H9 (cell line): ENCODE results near the gene ASTN1. TPM values are rescaled to one million over a fixed set of nuclear protein-coding genes. Genes with fewer than 3 reads are reported as not detected.

Experiments used
- DNase-seq: peaks from one replicate; pipeline ENCODE4 v3.0.0-alpha.2; 2017
- H2AFZ ChIP-seq: one replicate; pipeline ENCODE4 v1.6.1; 2013; ENCODE audit warnings: mild to moderate bottlenecking, low read length, control low read depth, moderate library complexity
- H2AK5ac ChIP-seq: 2 replicates; pipeline ENCODE4 v1.6.1; 2013; ENCODE audit warnings: low read length, control low read depth, mixed read lengths; ENCODE audit not compliant: insufficient read length
- H2BK120ac ChIP-seq: one replicate; pipeline ENCODE4 v1.6.1; 2013; ENCODE audit warnings: low read depth, mild to moderate bottlenecking, low read length, control low read depth, inconsistent platforms; ENCODE audit not compliant: poor library complexity, severe bottlenecking
- H2BK12ac ChIP-seq: 2 replicates; pipeline ENCODE4 v1.6.1; 2013; ENCODE audit warnings: low read length, control low read depth, mixed read lengths, low read depth; ENCODE audit not compliant: insufficient read length
- H2BK15ac ChIP-seq: 2 replicates; pipeline ENCODE4 v1.6.1; 2013; ENCODE audit warnings: low read depth, low read length, control low read depth
- H2BK20ac ChIP-seq: one replicate; pipeline ENCODE4 v1.6.1; 2013; ENCODE audit warnings: low read depth, mild to moderate bottlenecking, low read length, control low read depth, inconsistent platforms; ENCODE audit not compliant: poor library complexity, severe bottlenecking
- H2BK5ac ChIP-seq: 2 replicates; pipeline ENCODE4 v1.6.1; 2013; ENCODE audit warnings: low read length, control low read depth, mixed read lengths; ENCODE audit not compliant: insufficient read length
- H3K14ac ChIP-seq: 2 replicates; pipeline ENCODE4 v1.6.1; 2013; ENCODE audit warnings: low read length, control low read depth; ENCODE audit not compliant: insufficient read depth
- H3K18ac ChIP-seq: 2 replicates; pipeline ENCODE4 v1.6.1; 2013; ENCODE audit warnings: low read depth, mild to moderate bottlenecking, mixed read lengths, low read length, control low read depth; ENCODE audit not compliant: insufficient read length
- H3K23ac ChIP-seq: 2 replicates; pipeline ENCODE4 v1.6.1; 2013; ENCODE audit warnings: low read length, control low read depth, mixed read lengths, low read depth; ENCODE audit not compliant: insufficient read length
- H3K23me2 ChIP-seq: 2 replicates; pipeline ENCODE4 v1.6.1; 2013; ENCODE audit warnings: low read depth, mild to moderate bottlenecking, mixed read lengths, low read length, control low read depth; ENCODE audit not compliant: insufficient read length, poor library complexity, severe bottlenecking
- H3K27ac ChIP-seq: 2 replicates; pipeline ENCODE4 v1.5.1; 2013; ENCODE audit warnings: low read length, control low read depth, mixed read lengths, low read depth; ENCODE audit not compliant: insufficient read length
- H3K27me3 ChIP-seq: 2 replicates; pipeline ENCODE4 v1.6.1; 2013; ENCODE audit warnings: low read length, control low read depth, inconsistent platforms; ENCODE audit not compliant: insufficient read depth
- H3K4ac ChIP-seq: 2 replicates; pipeline ENCODE4 v1.6.1; 2013; ENCODE audit warnings: low read depth, mild to moderate bottlenecking, control low read depth, inconsistent platforms, low read length, moderate library complexity
- H3K4me1 ChIP-seq: 2 replicates; pipeline ENCODE4 v1.6.1; 2013; ENCODE audit warnings: low read length, control low read depth, inconsistent platforms; ENCODE audit not compliant: insufficient read depth
- H3K4me2 ChIP-seq: 2 replicates; pipeline ENCODE4 v1.6.1; 2013; ENCODE audit warnings: low read length, control low read depth, mixed read lengths; ENCODE audit not compliant: insufficient read length, insufficient read depth
- H3K56ac ChIP-seq: 2 replicates; pipeline ENCODE4 v1.6.1; 2013; ENCODE audit warnings: low read depth, mild to moderate bottlenecking, mixed read lengths, low read length, control low read depth; ENCODE audit not compliant: insufficient read length
- H3K79me1 ChIP-seq: 2 replicates; pipeline ENCODE4 v1.6.1; 2013; ENCODE audit warnings: low read depth, mild to moderate bottlenecking, moderate library complexity, low read length, control low read depth, inconsistent platforms; ENCODE audit not compliant: insufficient read depth, poor library complexity, severe bottlenecking
- H3K79me2 ChIP-seq: 2 replicates; pipeline ENCODE4 v1.6.1; 2013; ENCODE audit warnings: low read length, control low read depth, inconsistent platforms; ENCODE audit not compliant: insufficient read depth
- H3K9ac ChIP-seq: 2 replicates; pipeline ENCODE4 v1.6.1; 2013; ENCODE audit warnings: low read length, control low read depth, mixed read lengths; ENCODE audit not compliant: insufficient read length; ENCODE audit errors: extremely low read depth
- H3K9me3 ChIP-seq: one replicate; pipeline ENCODE4 v1.6.1; 2013; ENCODE audit warnings: low read depth, low read length, inconsistent platforms; ENCODE audit not compliant: control insufficient read depth
- H3T11ph ChIP-seq: one replicate; pipeline ENCODE4 v1.6.1; 2013; ENCODE audit warnings: mild to moderate bottlenecking, low read length, control low read depth, inconsistent platforms
- H4K20me1 ChIP-seq: one replicate; pipeline ENCODE4 v1.6.1; 2013; ENCODE audit not compliant: control insufficient read depth, insufficient read length, insufficient read depth
- H4K5ac ChIP-seq: 2 replicates; pipeline ENCODE4 v1.6.1; 2013; ENCODE audit warnings: low read depth, mild to moderate bottlenecking, mixed read lengths, low read length, control low read depth; ENCODE audit not compliant: insufficient read length
- H4K8ac ChIP-seq: replicated peaks from 2 replicates; pipeline ENCODE4 v1.6.1; 2013; ENCODE audit warnings: low read length, control low read depth, mixed read lengths, low read depth; ENCODE audit not compliant: insufficient read length
- H4K91ac ChIP-seq: 2 replicates; pipeline ENCODE4 v1.6.1; 2013; ENCODE audit warnings: low read depth, mild to moderate bottlenecking, moderate library complexity, mixed read lengths, low read length, control low read depth; ENCODE audit not compliant: insufficient read length
- H3K27ac Mint-ChIP-seq, 3 experiments: 2 replicates in 2 of 3; 3 replicates in 1 of 3; pipeline ENCODE4 v1.8.0; 2020 to 2021; ENCODE audit warnings: mixed read lengths in 3 of 3, mild to moderate bottlenecking in 1 of 3, moderate library complexity in 1 of 3
- H3K27me3 Mint-ChIP-seq: 2 replicates; pipeline ENCODE4 v1.8.0; 2021; ENCODE audit warnings: low read depth, mild to moderate bottlenecking, moderate library complexity, mixed read lengths
- H3K36me3 Mint-ChIP-seq, 3 experiments: 2 replicates in 2 of 3; 3 replicates in 1 of 3; pipeline ENCODE4 v1.8.0; 2020 to 2021; ENCODE audit warnings: low read depth in 3 of 3, mixed read lengths in 3 of 3; ENCODE audit not compliant: insufficient read depth in 1 of 3
- H3K4me1 Mint-ChIP-seq, 2 experiments: 2 replicates each; pipeline ENCODE4 v1.8.0; 2020; ENCODE audit warnings: mixed read lengths in 2 of 2
- H3K4me3 Mint-ChIP-seq, 2 experiments: 2 replicates in 1 of 2; 3 replicates in 1 of 2; pipeline ENCODE4 v1.8.0; 2020 to 2021; ENCODE audit warnings: mild to moderate bottlenecking in 2 of 2, mixed read lengths in 2 of 2, moderate library complexity in 1 of 2
- H3K9me3 Mint-ChIP-seq, 2 experiments: 2 replicates in 1 of 2; 3 replicates in 1 of 2; pipeline ENCODE4 v1.8.0; 2020; ENCODE audit warnings: mild to moderate bottlenecking in 2 of 2, mixed read lengths in 2 of 2, moderate library complexity in 1 of 2
- CTCF ChIP-seq: fragments of 200-600 bp; sonication (generic); conservative IDR thresholded peaks from 3 replicates; pipeline ENCODE4 v1.8.0; 2021; ENCODE audit warnings: antibody characterized with exemption, mild to moderate bottlenecking
- WGBS: extraction: QIAGEN DNeasy Blood & Tissue Kit; methylation state at CpG from one replicate; pipeline ENCODE4 v1.1.7; 2013; ENCODE audit warnings: missing lambda C conversion rate, low lambda C conversion rate, mixed read lengths; ENCODE audit not compliant: insufficient read length; ENCODE audit errors: extremely low coverage; 5-methylcytosine and 5-hydroxymethylcytosine counted together
- total RNA-seq: library from RNA; stranded (reverse); gene quantifications from 2 replicates; pipeline ENCODE4 v1.2.1, GENCODE V29; 2021

ASTN1 gene
- total RNA-seq, 1 experiment from 2014 or later: 0.98 TPM

GRCh38 chr1:176854121-176854520 lies 310.4 kb downstream of the ASTN1 start:
- H2AFZ ChIP-seq: no peak overlapping the region
- DNase-seq: no peak
- no peaks in the 10 kb centered on the region for H3K4me1 Mint-ChIP-seq
- H3K27me3 ChIP-seq: no peaks in the 10 kb centered on the region
- no peaks in the 10 kb centered on the region for H3K9me3 ChIP-seq
- TF ChIP-seq CTCF: no peak
- no peaks in the 10 kb centered on the region; a peak in 1 of 7 replicates for H3K36me3 Mint-ChIP-seq
- no peak overlapping the region for H4K8ac ChIP-seq
- H3K4me1 ChIP-seq: no peaks in the 10 kb centered on the region
- no peaks in the 10 kb centered on the region for H4K20me1 ChIP-seq
- H4K91ac ChIP-seq: no peak overlapping the region
- H3K18ac ChIP-seq: no peak overlapping the region
- H3K56ac ChIP-seq: no peak overlapping the region
- H3K4ac ChIP-seq: no peak overlapping the region
- H3K9ac ChIP-seq: no peak overlapping the region
- H2BK120ac ChIP-seq: no peak overlapping the region
- H3K27ac Mint-ChIP-seq: no peak overlapping the region
- H3K23ac ChIP-seq: no peak overlapping the region
- H2BK12ac ChIP-seq: no peak overlapping the region
- H2BK20ac ChIP-seq: no peak overlapping the region
- H3K9me3 Mint-ChIP-seq: no peaks in the 10 kb centered on the region
- no peak overlapping the region for H4K5ac ChIP-seq
- no peak overlapping the region for H3K27ac ChIP-seq
- no CpG with 5 or more reads among the region's 4 CpGs for WGBS
- no peaks in the 10 kb centered on the region for H3K79me1 ChIP-seq
- no peak overlapping the region for H2BK15ac ChIP-seq
- no peak overlapping the region for H3K14ac ChIP-seq
- no peak overlapping the region for H2BK5ac ChIP-seq
- H3K79me2 ChIP-seq: no peaks in the 10 kb centered on the region
- no peaks in the 10 kb centered on the region for H3K23me2 ChIP-seq
- no peak overlapping the region for H2AK5ac ChIP-seq
- no peak overlapping the region for H3T11ph ChIP-seq
- no peak overlapping the region for H3K4me2 ChIP-seq
- H3K27me3 Mint-ChIP-seq: peaks cover 2% of the 10 kb centered on the region; the same call in 1 of the 2 replicates
- no peak overlapping the region for H3K4me3 Mint-ChIP-seq
